NCI-H146 (cell line): ENCODE data around the gene SETSIP.
"Not testable (repeated sequence)": the region's sequence is repeated elsewhere in the genome, so short reads cannot be mapped to it uniquely, and the experiment has no call there.

Source experiments
- DNase-seq: peaks from one replicate; lab custom pipeline; 2025; lab: John Stamatoyannopoulos, UW

Gene SETSIP

GRCh38 chr1:92045766-92046495, 29.3 kb downstream of the SETSIP start:
- no peak for DNase-seq

GRCh38 chr1:92043621-92044020, 31.6 kb downstream of the SETSIP start:
- peak; percentile 45 for DNase-seq

- DNase-seq = no peak
Observed at GRCh38 chr1:92040971-92041370, 34.2 kb downstream of the SETSIP start.

GRCh38 chr1:92038695-92039346, 36.4 kb downstream of the SETSIP start:
- DNase-seq = no peak

GRCh38 chr1:92037400-92037799, 37.8 kb downstream of the SETSIP start:
- no peak for DNase-seq

DNA sequence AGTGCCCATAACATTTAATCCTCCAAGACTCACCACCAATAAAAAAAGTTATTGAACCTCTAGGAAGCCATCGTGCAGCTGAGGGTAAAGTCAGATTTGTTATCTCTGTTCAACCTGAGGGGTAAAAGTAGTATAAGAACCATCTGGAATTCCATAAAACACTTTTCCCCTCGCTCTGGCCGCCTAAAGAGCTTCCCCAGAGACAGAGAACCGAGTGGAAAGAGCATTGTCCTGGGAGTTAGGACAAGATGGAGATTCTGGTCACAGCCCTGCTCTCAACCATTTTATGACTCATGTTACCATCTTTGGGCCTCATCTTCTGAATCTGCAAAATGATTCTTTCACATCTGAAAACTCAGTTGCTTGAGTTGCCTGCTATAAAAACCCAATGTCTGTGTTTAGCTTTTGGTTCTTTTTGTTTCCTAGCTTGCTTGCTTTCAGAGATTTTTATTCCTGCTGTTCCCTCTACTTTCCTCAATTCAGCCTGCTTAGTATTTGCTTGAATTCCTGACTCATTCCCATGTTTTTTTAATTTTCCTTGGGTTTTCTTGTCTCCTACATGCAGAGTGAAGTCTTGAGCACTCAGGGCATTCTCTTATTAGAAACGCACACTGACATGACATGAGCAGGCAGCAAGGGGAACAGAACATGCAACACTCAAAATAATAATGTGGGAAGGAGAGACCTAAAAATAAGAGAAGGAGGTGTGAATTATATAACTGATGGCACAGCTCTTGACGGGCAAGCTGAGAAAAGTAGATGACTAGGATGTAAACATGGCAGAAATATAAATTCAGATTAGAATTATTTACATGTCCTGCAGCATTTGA, 43.7 kb downstream of the SETSIP start:
- DNase-seq = no peak

DNA sequence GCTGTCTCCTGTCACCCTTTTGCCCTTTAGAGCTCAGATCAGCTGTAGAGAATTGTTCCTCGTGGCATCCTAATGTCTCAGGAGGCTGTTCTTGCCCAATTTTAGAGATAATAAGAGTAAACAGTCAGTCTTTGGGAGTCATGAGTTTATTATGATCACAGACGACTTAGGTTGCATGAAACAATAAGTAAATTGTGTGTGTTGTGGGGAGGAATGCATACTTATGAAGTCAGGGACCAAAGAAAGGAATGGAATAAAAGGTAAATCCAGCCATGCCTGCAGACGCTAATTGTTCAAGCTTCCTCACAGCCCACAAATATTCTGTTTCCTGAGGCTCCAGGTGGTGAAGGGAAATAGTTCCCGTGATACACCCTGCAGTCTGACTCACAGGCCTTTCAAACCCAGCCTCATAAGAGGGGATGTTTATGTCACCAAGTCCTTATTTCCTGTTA, 44.5 kb downstream of the SETSIP start:
- peak; percentile 47 for DNase-seq

GRCh38 chr1:92029241-92029922, 45.8 kb downstream of the SETSIP start:
- DNase-seq = peak; percentile 19

DNA sequence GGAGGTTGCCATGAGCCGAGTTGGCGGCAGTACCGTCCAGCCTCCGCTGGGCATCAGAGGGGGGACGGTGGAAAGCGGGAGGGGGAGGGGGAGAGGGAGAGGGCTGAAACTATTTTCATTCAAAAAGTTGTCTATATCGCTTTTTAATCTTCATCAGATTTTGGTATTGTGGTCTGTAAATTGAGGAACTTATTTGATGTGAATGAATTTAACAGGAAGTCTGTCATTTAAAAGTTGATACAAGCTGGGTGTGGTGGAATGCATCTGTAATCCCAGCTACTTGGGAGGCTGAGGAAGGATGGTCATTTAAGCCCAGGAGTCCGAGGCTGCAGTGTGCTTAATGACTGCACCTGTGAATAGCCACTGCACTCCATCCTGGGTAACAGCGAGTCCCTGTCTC, 48.4 kb downstream of the SETSIP start:
- DNase-seq = no peak

- not testable (repeated sequence) for DNase-seq
Observed at GRCh38 chr1:92026042-92026441, 49.2 kb downstream of the SETSIP start.
